Cortex of kidney (tissue), 1 donor: Measurements from ENCODE around the gene CMKLR1.

Source experiments
- DNase-seq: peaks from one replicate; lab custom pipeline; 2025; lab: John Stamatoyannopoulos, UW

CMKLR1 gene

DNA sequence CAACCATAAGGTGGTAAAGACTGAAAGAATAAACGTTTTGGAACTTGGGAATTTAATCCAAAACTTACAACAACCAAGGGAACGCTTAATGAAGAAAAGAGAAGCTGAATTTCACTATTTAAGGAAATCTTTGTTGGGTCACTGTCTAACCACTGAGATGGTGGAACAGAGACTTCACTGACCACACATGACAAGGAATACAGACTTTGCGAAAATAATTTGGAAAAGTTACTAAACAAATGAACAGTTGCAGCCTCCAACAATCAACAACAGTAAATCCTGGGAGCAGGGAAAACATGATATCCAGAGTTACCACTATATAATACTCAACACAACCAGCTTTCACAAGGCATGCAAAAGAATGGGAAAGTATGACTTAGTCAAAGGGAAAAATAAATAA lies 79.1 kb downstream of the CMKLR1 start:
- no peak for DNase-seq

DNA sequence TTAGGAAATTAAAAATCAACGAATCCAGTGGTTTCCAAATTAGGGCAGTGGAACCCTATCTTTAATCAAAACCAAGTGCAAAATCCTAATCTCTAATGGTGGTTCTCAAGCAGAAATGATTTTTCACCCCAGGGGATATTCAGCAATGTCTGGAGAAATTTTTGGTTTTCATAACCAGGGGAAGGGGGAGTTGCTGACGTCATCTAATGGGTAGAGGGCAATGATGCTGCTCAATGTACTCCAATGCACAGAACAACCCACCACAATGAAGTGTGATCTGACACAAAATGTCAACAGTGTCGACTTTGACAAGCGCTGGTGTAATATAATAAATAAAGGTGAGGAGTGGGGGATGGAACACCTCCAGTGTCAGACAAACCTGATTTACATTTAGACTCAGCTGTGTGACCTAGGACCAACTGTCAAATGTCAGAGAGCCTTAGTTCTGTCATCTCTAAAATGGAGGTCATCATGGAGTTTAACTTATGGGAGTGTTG lies 81.5 kb downstream of the CMKLR1 start:
- no peak for DNase-seq

DNA sequence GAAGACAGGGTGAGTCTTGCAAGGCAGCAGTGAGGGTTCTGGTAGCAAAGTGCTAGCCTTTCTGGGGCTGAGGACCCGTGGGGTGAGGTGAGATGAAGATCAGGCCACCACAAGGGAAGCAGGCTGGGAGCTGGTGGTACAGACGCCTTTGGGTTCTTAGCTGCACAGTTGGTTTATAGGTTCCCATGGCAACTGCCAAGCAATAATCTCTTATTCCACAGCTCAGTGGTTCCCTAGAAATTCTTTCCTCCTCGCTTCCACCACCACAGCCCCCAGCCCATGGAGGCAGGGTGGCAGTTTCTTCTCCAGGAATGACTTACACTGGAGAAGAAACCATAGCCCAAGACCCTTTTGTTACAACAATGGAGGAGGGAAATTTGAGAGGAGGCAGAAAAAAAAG lies 82.1 kb downstream of the CMKLR1 start:
- DNase-seq = no peak

DNA sequence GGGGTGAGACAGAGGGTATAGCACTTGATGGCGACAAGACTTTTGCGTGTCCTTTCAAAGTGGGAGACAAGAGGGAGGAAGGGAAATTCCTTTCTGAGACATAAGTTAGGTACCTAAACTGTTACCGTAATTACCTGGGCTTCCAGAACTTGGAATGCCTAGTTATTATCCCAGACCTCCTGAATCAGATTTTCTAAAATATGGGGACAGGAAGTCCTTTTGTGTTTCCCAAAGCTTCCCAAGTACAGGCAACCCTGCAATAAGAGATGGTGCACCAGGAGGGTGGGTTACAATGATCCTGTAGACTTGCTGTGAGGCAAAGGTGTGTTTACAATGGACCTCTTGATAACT lies 83.9 kb downstream of the CMKLR1 start:
- DNase-seq = no peak

DNA sequence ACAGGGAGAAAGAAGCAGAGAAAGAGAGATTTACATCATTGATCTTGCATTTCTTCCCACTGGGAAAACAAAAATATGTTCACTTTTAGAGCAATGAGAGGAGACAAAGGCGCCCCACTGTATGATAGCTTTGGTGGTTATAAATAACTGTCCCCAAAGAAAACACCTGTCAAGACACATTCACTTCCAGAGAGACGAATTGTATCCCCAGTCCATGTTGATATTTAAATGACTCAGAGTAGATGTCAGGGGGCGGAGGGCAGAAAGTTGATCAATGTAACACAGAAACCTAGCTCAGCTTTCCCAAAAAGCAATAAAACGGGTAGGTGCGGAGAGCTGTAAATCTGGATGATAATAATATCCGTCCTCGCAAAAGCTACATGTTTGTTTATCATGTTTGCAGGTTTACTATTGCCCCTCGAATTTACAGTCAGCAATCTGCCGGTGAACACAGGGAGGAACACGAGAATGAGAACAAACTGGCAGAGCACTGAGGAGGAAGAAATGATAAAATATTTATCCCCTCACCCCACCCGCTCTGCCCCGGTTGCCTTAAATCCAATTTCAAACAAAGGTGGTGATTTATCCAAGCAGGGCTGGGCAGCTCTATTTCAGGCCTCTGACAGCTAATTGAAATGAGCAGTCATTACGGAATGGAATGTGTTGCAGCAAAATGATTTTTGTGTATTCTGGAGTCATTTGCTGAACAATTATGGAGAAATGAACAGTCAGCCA lies 84.4 kb downstream of the CMKLR1 start:
- DNase-seq = no peak

DNA sequence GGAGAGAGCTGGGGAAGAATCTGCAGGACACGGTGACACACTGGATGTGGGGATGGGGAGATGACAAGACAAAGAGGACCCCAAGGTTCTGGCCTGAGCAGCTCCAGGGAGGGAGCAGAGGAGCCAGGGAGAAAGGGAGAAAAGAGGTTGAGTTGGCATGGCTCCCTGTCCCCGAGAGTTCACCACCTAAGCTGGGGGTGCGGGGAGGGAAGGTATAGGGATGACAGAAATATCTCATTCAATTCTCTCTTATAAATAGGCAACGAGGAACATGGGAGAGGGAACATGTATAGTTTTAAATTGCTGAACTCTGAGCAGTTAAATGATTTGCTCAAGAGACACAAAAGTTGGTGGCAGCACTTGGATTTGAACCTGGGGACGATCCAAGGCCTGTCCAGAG lies 85.1 kb downstream of the CMKLR1 start:
- no peak for DNase-seq

DNA sequence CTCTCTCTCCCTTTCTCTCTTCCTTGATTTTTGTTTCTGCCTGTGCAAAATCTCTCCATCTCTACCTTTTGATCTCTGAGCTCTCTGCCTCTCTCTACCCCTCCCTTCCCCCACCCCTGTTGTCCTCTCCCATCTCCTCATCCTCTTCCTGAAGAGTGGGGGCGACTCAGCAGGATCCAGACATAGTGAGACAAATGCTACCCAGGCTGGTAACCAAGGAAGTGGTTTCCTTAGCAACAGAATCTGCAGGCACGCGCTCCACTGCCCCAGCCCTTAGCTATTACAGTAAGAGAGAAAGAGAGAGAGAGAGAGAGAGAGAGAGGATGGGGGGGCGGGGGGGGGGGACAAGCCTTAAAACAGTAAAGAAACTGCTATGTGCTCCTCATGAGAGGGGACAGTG lies 85.6 kb downstream of the CMKLR1 start:
- no peak for DNase-seq

DNA sequence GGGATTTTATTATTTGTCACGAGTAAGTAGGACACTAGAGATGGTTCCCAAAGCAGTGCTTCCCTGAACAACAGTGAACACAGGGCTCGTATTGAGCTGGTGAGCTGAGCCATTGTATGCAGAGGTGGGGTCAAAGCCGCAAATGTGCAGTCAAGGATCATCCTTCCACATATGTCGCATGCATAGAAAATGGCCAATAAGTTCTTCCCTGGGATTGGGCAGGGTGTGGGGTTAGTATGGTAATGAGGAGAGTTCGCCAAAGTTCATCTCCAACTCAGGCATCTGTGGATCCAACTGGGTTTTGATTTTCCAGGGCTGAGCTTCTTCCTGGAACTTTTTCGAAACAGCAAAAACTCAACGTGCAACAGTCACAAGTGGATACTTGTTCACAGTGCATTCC lies 86.6 kb downstream of the CMKLR1 start:
- no peak for DNase-seq

DNA sequence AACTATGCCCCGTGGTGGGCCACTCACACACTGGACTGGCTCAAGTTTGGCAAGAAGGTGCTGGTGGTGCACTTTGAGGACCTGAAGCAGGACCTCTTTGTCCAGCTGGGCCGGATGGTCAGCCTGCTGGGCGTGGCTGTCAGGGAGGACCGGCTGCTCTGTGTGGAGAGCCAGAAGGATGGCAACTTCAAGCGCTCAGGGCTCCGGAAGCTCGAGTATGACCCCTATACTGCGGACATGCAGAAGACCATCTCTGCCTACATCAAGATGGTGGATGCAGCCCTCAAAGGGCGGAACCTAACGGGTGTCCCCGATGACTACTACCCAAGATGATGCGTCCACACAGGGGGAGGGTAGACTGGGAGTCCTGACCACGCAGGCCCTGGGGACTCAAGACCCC lies 91.1 kb downstream of the CMKLR1 start:
- DNase-seq = no peak

DNA sequence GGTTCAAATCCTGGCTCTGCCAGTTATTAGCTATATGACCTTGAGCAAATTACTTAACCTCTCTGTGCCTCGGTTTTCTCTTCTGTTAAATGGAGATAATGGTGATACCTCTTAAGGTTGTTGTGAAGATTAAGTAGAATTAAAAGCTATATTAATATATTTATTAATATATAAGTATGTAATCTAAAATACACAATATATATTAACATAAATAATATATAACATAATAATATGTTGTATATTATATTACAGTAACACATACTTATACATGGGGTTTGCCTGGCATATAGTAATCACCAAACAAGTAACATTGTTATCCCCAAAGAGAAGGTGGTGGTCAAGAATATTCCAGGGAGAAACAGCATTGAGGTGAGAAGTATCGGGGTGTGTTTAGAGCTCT lies 92.0 kb downstream of the CMKLR1 start:
- no peak for DNase-seq

DNA sequence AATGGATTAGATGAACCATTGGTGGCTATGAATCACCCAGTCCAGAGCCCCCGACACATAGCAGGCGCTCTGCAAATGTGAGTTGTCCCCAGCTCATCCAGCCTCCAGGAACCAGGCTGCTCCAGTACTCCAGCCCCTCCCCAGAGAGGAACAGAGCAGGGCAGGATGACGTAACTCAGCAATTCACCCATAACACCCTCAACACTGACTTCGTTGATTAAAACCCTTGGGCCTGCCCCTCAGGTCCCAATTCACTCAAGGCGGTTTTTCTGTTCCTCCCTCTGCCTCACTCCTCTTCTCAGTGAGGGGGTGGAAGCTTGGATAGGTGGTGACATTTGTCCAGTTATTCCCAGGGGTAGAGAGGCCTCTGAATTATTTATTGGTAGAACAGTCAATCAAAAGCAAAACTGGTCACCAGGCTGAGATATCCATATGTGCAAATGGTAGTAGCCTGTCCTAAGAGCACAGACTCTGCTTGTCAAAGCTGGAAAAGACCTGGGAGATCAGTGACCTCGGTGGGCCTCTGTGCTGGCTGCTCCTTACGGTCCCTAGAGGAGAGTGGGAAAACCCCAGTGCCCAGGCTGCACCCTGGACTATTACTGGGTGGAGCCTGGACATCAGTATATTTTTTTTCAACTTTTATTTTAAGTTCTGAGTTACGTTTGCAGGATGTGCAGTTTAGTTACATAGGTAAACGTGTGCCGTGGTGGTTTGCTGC lies 97.0 kb downstream of the CMKLR1 start:
- DNase-seq = no peak

DNA sequence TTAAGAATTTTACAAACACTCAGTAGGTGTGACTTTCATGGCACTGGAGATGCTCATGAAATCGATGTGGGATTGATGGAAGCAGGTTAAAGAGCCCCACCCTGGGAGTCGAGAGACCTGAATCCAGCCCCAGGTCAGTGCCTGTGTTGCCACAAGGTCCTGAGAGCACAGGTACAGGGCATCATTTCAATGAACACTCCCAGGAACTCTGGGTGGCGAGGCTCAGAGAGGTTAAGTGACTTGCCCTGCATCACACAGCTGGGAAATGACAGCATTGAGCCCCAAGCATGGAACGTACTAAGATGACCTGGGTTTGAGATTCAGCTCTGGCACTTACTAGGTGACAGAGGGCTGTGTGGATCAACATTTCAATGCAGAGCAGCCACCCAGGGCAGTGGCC lies 98.2 kb downstream of the CMKLR1 start:
- DNase-seq = no peak

DNA sequence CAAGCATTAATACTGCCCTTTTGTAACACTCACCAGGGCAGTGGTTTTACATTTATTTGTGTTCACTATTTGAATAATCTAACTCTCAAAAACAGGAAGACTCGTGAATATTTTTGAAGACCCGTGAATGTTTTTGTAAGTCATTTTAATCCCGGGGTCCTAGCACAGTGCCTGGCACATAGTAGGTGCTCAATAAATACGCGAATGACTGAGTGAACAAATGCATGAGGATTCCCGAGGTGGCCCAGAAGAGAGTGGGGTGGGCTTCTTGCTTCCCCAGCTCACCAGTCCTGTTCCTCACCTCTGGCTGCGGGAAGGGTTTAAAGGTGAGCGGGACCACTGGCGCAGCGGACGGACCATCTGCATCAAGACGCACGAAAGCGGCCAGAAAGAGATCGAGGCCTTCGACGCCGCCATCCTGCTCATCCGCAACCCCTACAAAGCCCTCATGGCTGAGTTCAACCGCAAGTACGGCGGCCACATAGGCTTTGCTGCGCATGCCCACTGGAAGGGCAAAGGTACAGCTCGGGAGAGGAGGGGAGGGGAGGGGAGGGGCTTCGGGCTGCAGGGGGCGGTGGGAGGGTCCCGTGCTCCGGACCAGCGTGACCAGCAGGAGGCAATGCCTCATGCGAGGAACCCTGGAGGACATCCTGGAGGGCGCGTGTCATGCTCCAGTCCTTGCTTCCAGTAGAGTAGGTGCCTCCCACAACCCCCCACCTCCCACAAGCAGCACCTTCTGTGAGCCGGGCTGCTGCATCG lies 98.9 kb downstream of the CMKLR1 start:
- no peak for DNase-seq

DNA sequence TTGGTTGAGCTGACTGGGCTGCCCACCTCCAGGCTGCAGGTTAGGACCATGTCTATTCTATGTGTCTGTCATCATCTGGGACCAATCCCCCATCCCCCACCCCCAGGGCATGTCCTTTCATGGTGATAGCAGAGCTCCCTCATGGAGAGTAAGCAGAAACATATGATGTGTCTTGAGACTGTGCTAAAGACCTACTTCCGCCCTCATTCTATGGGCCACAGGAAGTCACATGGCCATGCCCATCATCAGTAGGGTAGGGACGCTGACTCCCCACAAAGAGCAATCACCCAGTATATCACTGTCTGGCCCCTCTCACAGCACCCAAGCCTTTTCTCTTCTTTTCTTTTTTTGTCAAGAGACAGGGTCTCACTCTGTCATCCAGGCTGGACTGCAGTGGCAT lies 99.7 kb downstream of the CMKLR1 start:
- no peak for DNase-seq

DNA sequence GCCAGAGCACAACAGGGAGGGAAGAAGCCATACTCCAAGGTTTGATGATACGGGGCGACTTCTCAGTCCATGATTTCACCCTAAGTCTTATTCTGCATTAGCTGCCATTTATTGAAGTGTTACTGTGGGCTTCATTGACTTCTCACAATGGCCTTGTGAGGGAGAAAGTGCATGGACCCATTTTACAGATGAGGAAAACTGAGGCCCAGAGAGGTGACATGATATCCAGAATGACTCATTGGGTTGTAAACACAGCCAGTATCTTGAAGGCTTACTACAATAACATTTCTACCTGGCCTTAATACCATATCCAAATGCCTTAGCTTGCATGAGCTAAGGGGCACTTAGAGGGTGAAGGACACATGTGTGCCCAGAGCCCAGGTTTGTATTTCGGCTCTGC lies 100.6 kb downstream of the CMKLR1 start:
- DNase-seq = no peak
